ENCODE data around the gene ZNF148.

GRCh38 chr3:125316949-125317348 lies 58.2 kb downstream of the ZNF148 start:
- TF ChIP-seq CTCF (IDR thresholded peaks at IDR 0.05) (no peak), POLR2A (IDR thresholded peaks at IDR 0.05) (no peak), POLR2AphosphoS5 (IDR thresholded peaks at IDR 0.05) (no peak)
